ENCODE results near the gene GALNTL6.
"Not testable (repeated sequence)": the region's sequence is repeated elsewhere in the genome, so short reads cannot be mapped to it uniquely, and the experiment has no call there.

The GALNTL6 gene

GRCh38 chr4:172708184-172708583, 895.0 kb downstream of the GALNTL6 start:
- in situ Hi-C loops (cut with MboI; ENCODE audit: low sequenced_read_pairs, unreplicated experiment): no loop called here
- DNase-seq (ENCODE audit: low spot score): no peak
- TF ChIP-seq CTCF (IDR thresholded peaks at IDR 0.05; ENCODE audit: borderline replicate concordance, control extremely low read depth, extremely low read depth, insufficient read depth, missing control alignments): no peak

GRCh38 chr4:172709376-172709775, 896.2 kb downstream of the GALNTL6 start:
- TF ChIP-seq CTCF (IDR thresholded peaks at IDR 0.05; ENCODE audit: borderline replicate concordance, control extremely low read depth, extremely low read depth, insufficient read depth, missing control alignments): no peak
- in situ Hi-C loops (cut with MboI; ENCODE audit: low sequenced_read_pairs, unreplicated experiment): no loop called here
- no peak for DNase-seq (ENCODE audit: low spot score)

GRCh38 chr4:172716291-172716690, 903.1 kb downstream of the GALNTL6 start:
- no peak for DNase-seq (ENCODE audit: low spot score)
- in situ Hi-C loops (cut with MboI; ENCODE audit: low sequenced_read_pairs, unreplicated experiment): no loop called here
- no peak for TF ChIP-seq CTCF (IDR thresholded peaks at IDR 0.05; ENCODE audit: borderline replicate concordance, control extremely low read depth, extremely low read depth, insufficient read depth, missing control alignments)

- no peak for TF ChIP-seq CTCF (IDR thresholded peaks at IDR 0.05; ENCODE audit: borderline replicate concordance, control extremely low read depth, extremely low read depth, insufficient read depth, missing control alignments)
- DNase-seq (ENCODE audit: low spot score): no peak
- in situ Hi-C loops (cut with MboI; ENCODE audit: low sequenced_read_pairs, unreplicated experiment): no loop called here
Observed at GRCh38 chr4:172721659-172722058, 908.5 kb downstream of the GALNTL6 start.

- in situ Hi-C loops (cut with MboI; ENCODE audit: low sequenced_read_pairs, unreplicated experiment): no loop called here
- no peak for DNase-seq (ENCODE audit: low spot score)
- TF ChIP-seq CTCF (IDR thresholded peaks at IDR 0.05; ENCODE audit: borderline replicate concordance, control extremely low read depth, extremely low read depth, insufficient read depth, missing control alignments): no peak
Observed at GRCh38 chr4:172725581-172725980, 912.4 kb downstream of the GALNTL6 start.

- no peak for TF ChIP-seq CTCF (IDR thresholded peaks at IDR 0.05; ENCODE audit: borderline replicate concordance, control extremely low read depth, extremely low read depth, insufficient read depth, missing control alignments)
- in situ Hi-C loops (cut with MboI; ENCODE audit: low sequenced_read_pairs, unreplicated experiment): no loop called here
- no peak for DNase-seq (ENCODE audit: low spot score)
Observed at GRCh38 chr4:172726001-172726423, 912.8 kb downstream of the GALNTL6 start.

GRCh38 chr4:172727631-172728030, 914.4 kb downstream of the GALNTL6 start:
- in situ Hi-C loops (cut with MboI; ENCODE audit: low sequenced_read_pairs, unreplicated experiment): no loop called here
- TF ChIP-seq CTCF (IDR thresholded peaks at IDR 0.05; ENCODE audit: borderline replicate concordance, control extremely low read depth, extremely low read depth, insufficient read depth, missing control alignments): no peak
- no peak for DNase-seq (ENCODE audit: low spot score)

- DNase-seq (ENCODE audit: low spot score); in situ Hi-C loops (cut with MboI; ENCODE audit: low sequenced_read_pairs, unreplicated experiment): not testable (repeated sequence)
Observed at GRCh38 chr4:172733645-172734044, 920.4 kb downstream of the GALNTL6 start.

Measured in GM13976 (cell line).